GM19239 (cell line): Measurements from ENCODE around the gene PBX2.
A peak's percentile ranks its signal among the peaks of the same experiment; 100 is the strongest.
"Not testable (repeated sequence)": the region's sequence is repeated elsewhere in the genome, so short reads cannot be mapped to it uniquely, and the experiment has no call there.

Experiments
- DNase-seq: peaks from one replicate; pipeline ENCODE4 v3.0.0; 2011; ENCODE audit warnings: low spot score; ENCODE audit not compliant: insufficient read length
- FAIRE-seq: peaks from 2 replicates; lab custom pipeline; 2011; peaks lifted over from hg19 to GRCh38; lab: Jason Lieb, UNC

Gene PBX2

DNA sequence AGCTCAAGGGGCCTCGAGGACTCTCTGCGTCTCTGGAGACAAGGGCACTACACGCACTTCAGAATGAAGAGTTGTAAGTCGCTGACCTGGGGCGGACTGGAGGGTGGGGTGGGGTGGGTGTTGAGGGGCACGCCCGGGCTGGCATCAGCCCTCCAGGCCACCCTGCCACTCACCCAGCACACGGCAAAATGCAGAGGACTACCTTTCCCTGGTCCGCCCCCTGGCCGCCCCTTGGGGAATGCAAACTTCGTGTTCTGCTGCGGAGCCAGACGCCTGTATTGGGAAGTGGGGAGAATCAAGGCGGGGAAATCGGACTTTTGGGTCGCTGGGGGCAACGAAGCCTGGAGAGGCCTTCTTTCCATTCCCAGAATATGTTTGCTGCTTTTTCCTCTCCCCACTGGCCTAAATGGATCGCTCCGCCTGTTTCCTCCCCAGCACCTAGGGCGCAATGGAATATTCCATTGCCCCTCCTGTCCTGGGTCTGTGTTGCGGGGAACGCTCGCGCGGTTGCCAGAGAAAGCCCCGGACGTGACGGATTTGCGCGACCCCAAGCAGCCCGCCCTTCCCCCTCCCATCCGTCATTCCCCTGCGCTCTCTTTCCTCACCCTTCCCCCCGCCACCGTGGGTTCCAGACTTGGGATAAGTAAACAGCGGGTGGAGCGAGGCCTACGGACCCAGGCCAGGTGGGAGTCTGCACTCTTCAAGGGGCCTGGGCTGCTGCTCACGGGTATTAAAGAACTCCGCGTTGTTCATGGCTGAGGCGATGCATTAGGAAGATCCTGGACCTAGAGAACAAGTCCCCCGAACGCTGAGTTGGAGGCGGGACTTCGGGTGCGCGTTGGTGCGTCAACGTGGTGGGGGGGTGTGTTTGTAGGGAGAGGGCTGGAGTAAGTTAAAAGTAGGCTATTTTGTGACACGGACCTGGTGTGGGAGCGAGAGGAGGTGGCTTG, 36.2 kb downstream of the PBX2 start, which contains the start of gene PPT2:
TSS of gene PPT2 (plus strand) at position 578 of the 950 bp plus-strand sequence. CDS start 454 bp downstream, outside the sequence.
- DNase-seq, result peak; percentile 62

GRCh38 chr6:32152769-32153563, 37.0 kb downstream of the PBX2 start:
- FAIRE-seq (no peak), DNase-seq (no peak)

More for the DNA sequence above, 36.2 kb downstream of the PBX2 start, which contains the start of gene PPT2:
- peak; percentile 26 for FAIRE-seq

- FAIRE-seq, result no peak
- DNase-seq, result no peak
Observed at GRCh38 chr6:32151863-32152768, 37.9 kb downstream of the PBX2 start, which contains the start of gene PRRT1. Gene PRRT1, minus strand, starts transcription at chr6:32151939. Its CDS starts 112 bp downstream, at chr6:32151827.

- DNase-seq (no peak), FAIRE-seq (no peak)
Observed at GRCh38 chr6:32151181-32151862, 38.7 kb downstream of the PBX2 start.

GRCh38 chr6:32149932-32150870, 39.8 kb downstream of the PBX2 start:
- no peak for FAIRE-seq

GRCh38 chr6:32149092-32149755, 40.8 kb downstream of the PBX2 start:
- DNase-seq (no peak), FAIRE-seq (no peak)

More at GRCh38 chr6:32149932-32150870, 39.8 kb downstream of the PBX2 start:
- DNase-seq, result no peak

DNA sequence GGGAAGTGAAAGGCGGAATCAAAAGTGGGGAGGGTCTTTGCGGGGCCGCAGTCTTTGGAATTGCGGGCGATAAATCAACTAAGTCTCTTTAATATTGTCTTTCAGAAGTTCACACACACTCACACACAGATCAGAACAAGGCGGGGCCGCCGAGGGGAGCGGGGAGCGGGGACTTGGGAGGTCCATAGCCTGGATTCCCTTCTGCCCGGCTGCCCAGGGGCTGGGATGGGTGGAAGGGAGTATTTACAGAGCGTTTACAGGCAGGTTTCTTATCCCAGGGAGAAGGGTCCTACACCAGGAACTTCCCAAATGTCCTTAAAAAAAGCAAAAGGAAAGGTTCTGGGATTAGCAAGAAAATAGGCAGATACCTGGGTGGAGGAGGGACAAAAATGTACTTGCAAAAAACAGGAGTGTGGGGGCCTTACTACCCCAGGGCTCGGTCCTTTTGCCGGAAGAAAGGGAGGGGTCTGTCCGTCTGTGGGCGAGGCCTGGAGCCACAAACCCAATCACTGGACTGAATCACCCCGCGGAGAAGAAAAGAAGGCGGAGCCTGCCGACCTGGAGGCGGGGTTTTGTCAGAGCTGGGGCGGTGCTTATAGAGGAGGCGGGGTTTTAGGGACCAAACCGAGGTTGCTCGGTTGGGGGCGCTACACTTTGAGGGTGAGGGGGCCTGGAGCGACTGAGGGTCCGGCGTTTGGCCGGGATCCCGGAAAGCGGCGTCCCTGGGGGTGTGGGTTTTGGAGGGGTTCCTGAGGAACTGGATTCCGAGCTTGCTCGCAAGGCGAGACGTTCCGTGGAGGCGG, 41.5 kb downstream of the PBX2 start:
- FAIRE-seq (no peak), DNase-seq (no peak)

- DNase-seq (no peak), FAIRE-seq (no peak)
Observed at GRCh38 chr6:32147401-32148132, 42.4 kb downstream of the PBX2 start.

DNA sequence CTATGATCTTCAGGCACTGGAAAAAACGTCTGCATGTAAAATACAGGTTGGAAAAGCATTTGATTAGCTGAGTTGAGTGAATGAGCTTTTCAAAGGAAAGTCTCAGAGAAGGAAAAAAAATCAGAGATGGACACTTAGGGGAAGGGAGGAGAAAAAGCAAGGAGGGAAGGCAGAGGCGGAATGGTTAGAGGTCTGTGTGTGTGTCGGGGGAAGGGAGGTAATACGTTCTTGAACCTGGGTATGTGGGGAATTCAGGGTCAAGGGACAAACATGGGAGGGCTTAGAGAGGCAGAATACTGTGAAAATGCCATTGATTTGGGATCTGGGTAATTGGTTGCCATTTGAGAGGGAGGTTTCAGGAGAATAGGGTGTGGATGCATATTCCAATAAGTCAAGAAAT, 43.3 kb downstream of the PBX2 start:
- FAIRE-seq (no peak), DNase-seq (no peak)

DNA sequence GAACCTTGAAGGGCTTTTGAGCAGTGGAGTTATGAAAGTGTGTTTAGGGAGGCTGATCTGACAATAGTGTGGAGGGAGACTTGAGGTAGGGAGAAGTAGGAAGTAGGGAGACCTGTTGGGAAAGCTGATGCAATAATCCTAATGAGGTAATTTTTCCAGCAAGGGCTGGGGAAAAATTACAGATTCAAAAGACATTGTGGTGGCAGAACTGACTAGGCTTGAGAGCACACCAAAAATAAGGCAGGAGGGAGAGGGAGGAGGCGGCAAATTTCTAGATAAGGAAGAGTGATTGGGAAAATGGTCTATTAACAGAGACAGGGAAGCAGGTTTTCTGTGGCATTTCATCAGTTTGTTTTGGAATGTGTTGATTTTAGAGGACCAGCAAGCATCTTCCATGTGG, 43.7 kb downstream of the PBX2 start:
- no peak for FAIRE-seq
- no peak for DNase-seq

DNA sequence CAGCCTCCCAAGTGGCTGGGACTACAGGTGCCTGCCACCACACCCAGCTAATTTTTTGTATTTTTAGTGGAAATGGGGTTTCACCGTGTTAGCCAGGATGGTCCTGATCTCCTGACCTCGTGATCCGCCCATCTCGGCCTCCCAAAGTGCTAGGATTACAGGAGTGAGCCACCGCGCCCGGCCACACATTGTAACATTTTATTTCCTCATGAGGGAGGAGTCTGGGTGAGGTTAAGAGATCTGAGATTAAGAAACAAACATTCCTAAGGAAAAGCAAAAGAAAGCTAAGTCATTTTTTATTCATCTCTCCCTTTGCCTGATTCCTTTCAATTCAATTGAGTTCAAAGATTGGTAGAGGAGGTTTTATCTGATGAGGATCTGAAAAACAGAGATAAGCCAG, 45.8 kb downstream of the PBX2 start:
- not testable (repeated sequence) for DNase-seq, FAIRE-seq

DNA sequence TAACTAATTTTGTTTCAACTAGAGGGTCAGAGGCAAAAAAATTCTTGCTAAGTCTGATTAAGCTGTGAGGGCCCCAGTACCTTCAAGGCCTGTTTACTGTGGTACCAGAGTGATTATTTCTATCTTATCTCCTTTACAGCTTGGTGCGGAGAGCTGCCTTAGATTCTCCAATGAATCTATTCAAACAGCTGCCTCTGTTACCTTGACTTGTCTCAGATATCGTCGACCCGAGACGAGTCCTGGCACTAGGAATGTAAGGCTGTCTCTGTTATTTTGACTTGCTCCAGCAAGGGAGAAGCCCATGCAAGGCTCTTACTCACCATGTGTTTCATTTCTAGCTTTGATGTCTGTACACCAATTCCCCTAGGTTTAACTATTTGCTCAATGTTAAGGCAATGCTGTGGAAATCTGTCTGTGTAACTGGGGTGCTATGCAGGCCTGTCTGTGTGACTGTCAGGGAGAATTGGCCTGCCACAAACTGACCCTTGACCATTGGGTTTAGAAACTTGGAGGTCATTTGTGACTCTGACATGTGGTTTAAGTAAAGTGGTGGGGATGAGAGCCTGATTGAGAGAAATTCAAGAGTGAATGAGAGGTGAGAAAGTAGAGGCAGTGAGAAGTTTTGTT, 49.5 kb downstream of the PBX2 start:
- DNase-seq, result no peak
- no peak for FAIRE-seq

- no peak for FAIRE-seq
- DNase-seq, result no peak
Observed at GRCh38 chr6:32139590-32139989, 50.4 kb downstream of the PBX2 start.

DNA sequence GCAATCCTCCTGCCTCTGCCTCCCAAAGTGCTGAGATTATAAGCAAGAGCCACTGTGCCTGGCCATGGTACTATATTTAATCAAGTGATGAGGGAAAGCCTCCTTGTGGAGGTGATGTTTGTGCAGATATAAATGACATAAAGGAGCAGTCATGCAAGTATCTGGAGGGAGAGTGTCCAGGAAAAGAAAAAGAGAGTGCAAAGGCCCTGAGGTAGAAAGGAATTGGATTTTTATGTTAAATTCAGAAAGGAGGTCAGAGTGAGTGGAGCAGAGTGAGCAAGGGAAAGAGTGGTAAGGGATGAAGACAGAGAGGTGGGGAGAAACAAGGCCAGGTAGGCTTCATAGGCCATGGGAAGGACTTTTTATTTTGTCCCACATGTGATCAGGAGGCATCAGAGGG, 52.5 kb downstream of the PBX2 start:
- no peak for DNase-seq
- no peak for FAIRE-seq
